ENCODE results near the gene OPRD1. TPM values are rescaled to one million over a fixed set of nuclear protein-coding genes. Genes with fewer than 3 reads are reported as not detected.

The OPRD1 gene
- total and polyA plus RNA-seq, 8 donors: 0.03 to 0.37 TPM; not detected in 6

GRCh38 chr1:28779751-28780408, 32.1 kb upstream of the OPRD1 start:
- WGBS, 5 donors: 85 to 92% (median 87%) methylated on average over 6 of the region's 6 CpGs
- no peaks in the 10 kb centered on the region for H3K27me3 ChIP-seq
- TF ChIP-seq POLR2A (IDR thresholded peaks at IDR 0.05): no peak
- no peak for TF ChIP-seq POLR2AphosphoS5 (IDR thresholded peaks at IDR 0.05)
- TF ChIP-seq CTCF (IDR thresholded peaks at IDR 0.05): no peak
- no peak for TF ChIP-seq EP300 (IDR thresholded peaks at IDR 0.05)
- peaks cover 2 to 18% (median 9%) of the 10 kb centered on the region in 4 donors for H3K4me1 ChIP-seq
- H3K9me3 ChIP-seq: no peaks in the 10 kb centered on the region
- H3K36me3 ChIP-seq: no peaks in the 10 kb centered on the region
- no peak overlapping the region for H3K27ac ChIP-seq
- no peak for DNase-seq
- intact Hi-C loops (cut with DNase I; ENCODE audit: low total_unique reads): loop anchor here (5.0 kb wide), 1 partner anchor 97 kb away; no protein-coding TSS in a partner anchor
- H3K4me3 ChIP-seq: no peak overlapping the region

GRCh38 chr1:28781305-28781704, 30.7 kb upstream of the OPRD1 start:
- TF ChIP-seq CTCF (IDR thresholded peaks at IDR 0.05) (no peak), EP300 (IDR thresholded peaks at IDR 0.05) (no peak), POLR2A (IDR thresholded peaks at IDR 0.05) (no peak), POLR2AphosphoS5 (IDR thresholded peaks at IDR 0.05) (no peak)

GRCh38 chr1:28782011-28782410, 30.0 kb upstream of the OPRD1 start:
- Histone ChIP-seq H3K4me1 (peaks cover 0 to 13% (median 4%) of the 10 kb centered on the region in 4 donors), H3K4me3 (no peak overlapping the region), H3K9me3 (no peaks in the 10 kb centered on the region), H3K36me3 (no peaks in the 10 kb centered on the region), H3K27me3 (no peaks in the 10 kb centered on the region), H3K27ac (no peak overlapping the region)
- DNase-seq: no peak
- intact Hi-C loops (cut with DNase I; ENCODE audit: low total_unique reads): loop anchor here (5.0 kb wide), 1 partner anchor 95 kb away; no protein-coding TSS in a partner anchor
- 63 to 80% (median 70%) methylated on average over 3 of the region's 3 CpGs for WGBS, 5 donors
- no peak for TF ChIP-seq CTCF (IDR thresholded peaks at IDR 0.05)
- no peak for TF ChIP-seq POLR2AphosphoS5 (IDR thresholded peaks at IDR 0.05)
- TF ChIP-seq POLR2A (IDR thresholded peaks at IDR 0.05): no peak
- no peak for TF ChIP-seq EP300 (IDR thresholded peaks at IDR 0.05)

More at GRCh38 chr1:28781305-28781704, 30.7 kb upstream of the OPRD1 start:
- H3K4me3 ChIP-seq: no peak overlapping the region
- H3K27me3 ChIP-seq: no peaks in the 10 kb centered on the region
- peaks cover 0 to 14% (median 4%) of the 10 kb centered on the region in 4 donors for H3K4me1 ChIP-seq
- no peaks in the 10 kb centered on the region for H3K9me3 ChIP-seq
- intact Hi-C loops (cut with DNase I; ENCODE audit: low total_unique reads): loop anchor here (5.0 kb wide), 1 partner anchor 96 kb away; no protein-coding TSS in a partner anchor
- 69 to 74% (median 72%) methylated on average over 11 of the region's 11 CpGs for WGBS, 5 donors
- no peak for DNase-seq
- no peaks in the 10 kb centered on the region for H3K36me3 ChIP-seq
- no peak overlapping the region for H3K27ac ChIP-seq

GRCh38 chr1:28783363-28783762, 28.6 kb upstream of the OPRD1 start:
- H3K4me3 ChIP-seq: no peak overlapping the region
- H3K27me3 ChIP-seq: no peaks in the 10 kb centered on the region
- no peaks in the 10 kb centered on the region for H3K36me3 ChIP-seq
- TF ChIP-seq EP300 (IDR thresholded peaks at IDR 0.05) (no peak), CTCF (IDR thresholded peaks at IDR 0.05) (no peak), POLR2AphosphoS5 (IDR thresholded peaks at IDR 0.05) (no peak)
- peaks cover 0 to 13% (median 4%) of the 10 kb centered on the region in 4 donors for H3K4me1 ChIP-seq
- no peak overlapping the region for H3K27ac ChIP-seq
- no peaks in the 10 kb centered on the region for H3K9me3 ChIP-seq
- DNase-seq: no peak
- intact Hi-C loops (cut with DNase I; ENCODE audit: low total_unique reads): loop anchor here (5.0 kb wide), 1 partner anchor 94 kb away; no protein-coding TSS in a partner anchor
- 50 to 75% (median 67%) methylated on average over 2 of the region's 2 CpGs for WGBS, 5 donors

Measured in stomach (tissue), 9 donors.